ENCODE measurements around the gene TUBB.
"Not testable (repeated sequence)": the region's sequence is repeated elsewhere in the genome, so short reads cannot be mapped to it uniquely, and the experiment has no call there.

TUBB gene

DNA sequence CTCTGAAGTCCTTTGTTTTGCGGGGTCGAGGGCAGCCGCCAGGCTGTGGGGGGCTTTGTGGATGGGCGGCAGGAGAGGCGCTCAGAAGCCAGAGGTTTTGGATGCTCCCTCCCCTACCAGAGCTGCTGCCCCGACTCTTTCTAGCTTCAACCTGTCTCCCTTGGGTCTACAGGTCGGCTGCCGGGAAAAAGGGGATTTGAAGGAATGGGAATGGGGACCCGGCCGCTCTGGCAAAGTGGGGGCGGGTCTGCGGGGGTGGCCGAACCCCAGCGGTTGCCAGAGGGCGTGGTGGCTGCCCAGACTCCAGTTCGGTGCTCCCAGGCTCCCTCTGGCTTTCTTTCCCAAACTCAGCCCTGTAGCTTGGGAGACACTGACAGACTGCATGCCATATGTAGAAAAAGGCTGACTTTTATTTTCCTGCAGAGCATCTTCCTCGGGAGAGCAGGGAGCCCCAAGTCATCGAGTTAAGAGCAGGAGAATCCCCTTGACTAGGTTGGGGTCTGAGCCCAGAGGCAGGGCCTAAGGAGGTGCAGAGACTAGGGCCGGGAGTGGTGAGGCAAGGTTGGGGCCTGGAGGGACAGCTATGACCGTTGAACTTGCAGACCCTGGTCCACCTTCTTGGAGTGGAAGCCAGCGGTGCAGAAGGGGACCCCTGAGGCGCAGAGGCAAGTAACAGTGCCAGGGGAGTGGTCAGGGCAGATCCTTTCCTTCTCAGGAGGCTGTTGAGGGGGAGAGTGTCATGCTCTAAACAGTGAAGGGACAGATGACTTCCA is 32.3 kb upstream of the TUBB start:
- no peak for DNase-seq

DNA sequence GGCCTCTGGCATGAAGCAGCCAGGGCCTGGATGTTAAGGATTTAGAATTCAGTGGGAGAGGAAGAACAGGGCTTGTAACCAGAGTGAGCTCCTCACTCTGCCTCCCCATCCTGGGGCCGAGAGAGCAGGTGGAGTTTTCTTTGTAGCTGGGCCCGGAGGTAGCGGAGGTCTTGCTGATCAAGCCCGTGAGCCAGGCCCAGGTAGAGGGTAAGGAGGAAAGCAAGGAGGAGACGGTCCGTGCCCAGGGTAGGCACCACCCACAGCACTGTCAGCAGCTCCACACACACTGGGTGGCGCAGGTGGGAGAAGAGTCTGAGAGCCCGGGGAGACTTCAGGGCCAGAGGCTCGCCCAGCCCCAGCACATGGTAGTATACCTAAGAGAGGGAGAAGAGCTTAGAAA is 31.6 kb upstream of the TUBB start:
- no peak for DNase-seq

DNA sequence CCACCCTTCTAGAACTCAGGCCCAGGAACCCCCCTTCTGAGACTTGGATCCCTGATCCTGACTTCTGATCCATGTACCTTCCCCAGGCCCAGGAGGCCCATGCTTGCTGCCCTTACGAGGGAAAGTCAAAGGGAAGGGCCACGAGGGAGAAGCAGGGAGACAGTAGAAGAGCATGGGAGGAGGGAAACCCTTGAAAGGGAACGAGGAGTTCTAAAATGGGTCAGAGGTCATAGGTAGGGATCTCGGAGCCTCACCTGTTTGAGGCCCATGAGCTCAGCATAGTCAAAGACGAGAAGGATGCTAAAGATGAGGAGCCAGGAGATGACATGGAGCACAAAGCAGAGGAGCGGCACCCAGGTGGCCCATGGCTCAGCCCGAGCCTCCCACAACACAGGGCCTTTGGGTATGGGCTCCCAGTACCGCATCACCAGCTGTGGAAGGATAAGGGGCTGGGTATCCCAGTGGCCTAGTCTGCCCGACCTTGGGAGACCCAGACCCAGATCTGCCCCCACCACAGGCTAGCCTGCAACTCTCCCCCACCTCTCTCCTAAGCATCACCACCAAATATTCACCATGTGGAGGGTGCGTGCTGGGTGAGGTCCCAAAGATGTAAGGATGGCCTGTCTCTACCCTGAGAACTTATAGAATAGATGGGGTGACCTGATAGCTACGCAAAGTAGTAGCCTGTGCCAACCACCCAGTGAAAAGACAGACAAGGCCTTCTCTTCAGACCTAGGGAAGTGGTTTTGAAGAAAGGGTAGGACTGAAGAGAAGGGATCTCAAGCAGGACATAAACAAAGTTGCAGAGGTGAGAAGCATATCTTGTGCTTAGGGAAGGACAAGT is 30.9 kb upstream of the TUBB start:
- DNase-seq: no peak

DNA sequence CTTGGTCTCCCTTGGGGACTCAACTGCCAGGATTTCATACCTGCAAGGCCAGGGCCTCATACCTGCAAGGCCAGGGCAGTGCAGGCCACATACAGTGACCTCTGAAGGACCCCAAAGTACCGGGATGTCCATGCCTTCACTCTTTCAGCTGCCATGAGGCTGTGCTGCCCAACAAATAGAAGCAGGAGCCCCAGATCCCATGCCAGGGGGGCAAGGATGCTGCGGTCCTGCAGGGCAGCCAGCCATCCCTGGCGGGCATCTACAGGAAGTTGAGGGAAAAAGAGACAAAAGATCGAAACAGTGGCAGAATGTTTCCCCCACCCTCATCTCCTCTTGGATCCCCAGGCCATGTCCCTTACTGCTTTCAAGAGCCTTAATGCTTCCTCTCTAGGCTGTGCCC is 30.2 kb upstream of the TUBB start:
- no peak for DNase-seq

DNA sequence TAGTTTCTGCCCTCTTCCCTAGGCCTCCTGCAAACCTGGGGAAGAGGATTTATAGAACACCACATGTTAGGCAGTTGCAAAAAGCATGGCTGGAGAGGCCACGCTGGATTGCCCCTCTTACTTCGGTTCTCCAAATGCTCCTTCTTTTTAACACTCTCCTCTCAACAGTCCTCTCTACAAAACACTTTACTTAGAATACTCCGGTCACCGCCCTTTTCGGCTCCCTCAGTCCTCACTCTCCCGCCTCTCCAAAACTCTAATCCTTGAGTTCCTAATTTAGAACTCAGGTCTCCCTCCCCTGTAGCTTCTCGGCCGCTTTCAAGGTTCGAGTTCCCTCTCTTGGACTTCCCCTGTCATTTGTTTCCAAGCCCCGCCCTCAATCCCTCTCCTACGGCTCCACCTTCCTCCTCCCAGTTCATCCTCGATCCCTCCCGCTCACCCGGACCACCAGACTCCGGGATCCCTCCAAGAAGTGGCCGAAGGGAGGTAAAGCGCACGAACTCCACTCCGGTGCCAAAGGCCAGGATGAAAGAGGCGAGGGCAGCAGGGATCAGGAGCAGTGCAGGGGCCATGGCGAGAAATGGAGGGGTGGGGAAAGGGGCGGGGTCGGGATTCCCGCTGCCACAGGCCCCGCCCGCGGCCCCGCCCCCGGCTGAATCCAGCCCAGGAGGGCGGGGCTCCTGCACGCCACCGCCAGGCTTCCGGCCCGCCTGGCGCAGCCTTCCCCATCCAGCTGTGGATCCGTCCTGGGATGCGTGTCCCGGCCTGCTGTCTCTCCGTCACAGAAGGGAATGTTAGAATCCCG is 29.5 kb upstream of the TUBB start, which contains the start of gene NRM:
TSS of gene NRM (minus strand) at position 582 of the 805 bp plus-strand sequence. CDS start at position 572, 10 bp downstream.
- peak; percentile 51 to 76 (median 62) for DNase-seq

DNA sequence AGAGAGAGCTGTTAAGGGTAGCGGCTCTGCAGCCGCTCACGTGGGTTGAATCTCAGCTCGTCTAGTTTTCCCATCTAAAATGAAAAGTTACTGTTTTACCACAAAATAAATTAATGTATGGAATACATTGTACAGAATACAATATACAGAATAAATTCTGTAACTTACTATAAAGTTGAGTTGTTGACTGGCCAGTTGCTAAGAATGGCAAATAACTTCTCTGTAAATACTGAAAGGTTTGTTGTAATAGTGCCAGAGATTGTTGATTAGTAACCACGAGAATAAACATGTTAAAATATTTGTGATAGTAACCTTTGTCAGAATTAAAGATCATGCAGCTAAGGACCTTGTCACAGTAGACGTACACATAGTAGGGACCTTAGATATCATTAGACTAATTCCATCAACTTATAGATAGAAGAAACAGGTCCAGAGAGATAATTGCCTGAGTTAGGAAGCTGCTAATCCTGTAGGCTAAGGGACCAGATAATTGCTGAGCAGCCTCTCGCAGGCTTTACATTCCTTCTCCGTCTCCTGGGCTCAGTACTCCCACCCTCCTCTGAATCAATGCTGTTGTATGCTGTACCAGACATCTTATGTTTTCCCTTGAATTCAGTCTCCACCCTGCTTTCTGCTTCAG is 28.8 kb upstream of the TUBB start:
- no peak for DNase-seq

DNA sequence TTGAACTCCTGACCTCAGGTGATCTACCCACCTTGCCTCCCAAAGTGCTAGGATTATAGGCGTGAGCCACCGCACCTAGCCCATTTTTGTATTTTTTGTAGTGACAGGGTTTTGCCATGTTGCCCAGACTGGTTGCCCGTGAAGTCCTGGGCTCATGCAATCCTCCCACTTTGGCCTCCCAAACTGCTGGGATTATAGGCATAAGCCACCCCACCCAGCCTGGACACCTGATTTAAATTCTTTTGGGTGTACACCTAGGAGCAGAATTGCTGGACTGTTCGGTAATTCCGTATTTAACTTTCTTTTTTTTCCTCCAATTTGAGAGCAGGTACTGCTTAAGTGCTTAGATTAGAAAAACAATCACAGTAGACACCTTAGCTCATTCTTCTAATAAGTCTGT is 23.7 kb upstream of the TUBB start:
- DNase-seq: no peak

DNA sequence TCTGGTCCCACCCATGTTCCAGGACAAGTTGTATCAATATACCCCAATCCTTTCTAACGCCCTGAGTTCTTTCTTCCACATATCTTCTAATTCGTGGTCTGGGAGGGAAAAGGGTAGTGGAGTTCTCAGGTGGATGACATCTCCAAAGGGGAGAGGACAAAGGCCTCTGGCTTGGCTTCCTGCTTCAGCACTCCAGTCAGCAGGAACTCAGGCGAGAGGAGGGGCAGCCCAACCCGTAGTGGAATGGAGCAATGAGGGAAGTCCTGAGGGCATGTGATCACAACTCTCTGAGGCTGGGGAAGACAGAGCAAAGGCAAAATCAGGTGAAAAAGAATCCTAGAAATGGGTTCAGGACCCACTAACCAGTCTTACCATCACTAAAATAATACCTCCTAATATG is 19.8 kb upstream of the TUBB start:
- no peak for DNase-seq

DNA sequence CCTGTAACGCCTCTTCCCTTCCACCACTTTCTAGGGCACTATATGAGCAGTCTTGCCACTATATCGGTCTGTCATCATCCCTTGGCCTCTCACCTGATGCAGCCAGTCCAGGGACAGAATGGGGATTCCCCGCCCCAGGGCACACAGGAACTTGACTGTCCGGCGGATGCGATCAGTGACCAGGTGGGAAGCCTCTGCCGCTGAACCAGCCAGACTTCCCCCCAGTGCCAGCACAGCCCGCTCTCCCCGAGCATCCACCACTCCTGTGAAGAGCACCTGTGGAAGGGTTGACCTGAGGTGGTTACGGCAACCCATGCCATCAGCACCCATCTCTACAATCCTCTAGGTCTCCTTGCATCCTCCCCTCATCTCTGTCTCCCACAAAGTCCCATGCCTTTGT is 17.1 kb upstream of the TUBB start:
- DNase-seq: no peak

DNA sequence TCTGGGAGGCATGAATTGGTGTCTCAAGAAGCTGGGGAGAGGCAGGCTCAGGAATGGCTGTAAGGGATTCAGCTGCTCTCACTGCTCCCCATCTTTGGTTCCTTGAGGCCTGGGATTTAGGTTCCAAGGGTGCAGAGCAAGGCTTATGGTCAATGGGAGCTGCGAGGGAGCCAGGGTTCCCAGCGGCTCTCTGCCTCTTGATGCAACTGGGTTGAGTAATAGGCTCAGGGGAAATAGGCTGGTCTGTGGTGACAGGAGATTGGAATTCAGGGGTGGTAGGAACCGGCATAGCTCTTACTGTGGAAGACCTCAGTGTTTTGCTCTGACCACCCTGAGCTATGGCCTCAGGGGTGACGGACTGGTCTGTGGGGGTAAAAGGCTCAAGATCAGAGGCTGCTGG is 16.3 kb upstream of the TUBB start:
- no peak for DNase-seq

DNA sequence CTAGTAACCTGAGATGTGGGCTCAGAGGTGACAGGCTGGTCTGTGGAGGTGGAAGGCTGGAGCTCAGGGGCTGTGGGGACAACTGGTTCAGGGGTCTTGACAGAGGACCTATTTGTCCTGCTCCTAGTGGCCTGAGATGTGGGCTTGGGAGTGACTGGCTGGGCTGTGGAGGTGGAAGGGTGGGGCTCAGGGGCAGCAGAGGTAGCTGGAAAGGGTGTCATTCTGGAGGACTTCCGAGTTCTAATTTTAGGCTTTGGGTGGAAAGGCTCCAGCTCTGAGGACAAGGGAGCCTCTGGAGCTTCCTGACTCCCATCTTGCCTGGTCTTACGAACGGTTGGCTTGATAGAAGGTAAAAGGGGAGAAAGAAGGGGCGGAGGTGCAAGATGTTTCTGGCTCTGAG is 14.5 kb upstream of the TUBB start:
- no peak for DNase-seq

DNA sequence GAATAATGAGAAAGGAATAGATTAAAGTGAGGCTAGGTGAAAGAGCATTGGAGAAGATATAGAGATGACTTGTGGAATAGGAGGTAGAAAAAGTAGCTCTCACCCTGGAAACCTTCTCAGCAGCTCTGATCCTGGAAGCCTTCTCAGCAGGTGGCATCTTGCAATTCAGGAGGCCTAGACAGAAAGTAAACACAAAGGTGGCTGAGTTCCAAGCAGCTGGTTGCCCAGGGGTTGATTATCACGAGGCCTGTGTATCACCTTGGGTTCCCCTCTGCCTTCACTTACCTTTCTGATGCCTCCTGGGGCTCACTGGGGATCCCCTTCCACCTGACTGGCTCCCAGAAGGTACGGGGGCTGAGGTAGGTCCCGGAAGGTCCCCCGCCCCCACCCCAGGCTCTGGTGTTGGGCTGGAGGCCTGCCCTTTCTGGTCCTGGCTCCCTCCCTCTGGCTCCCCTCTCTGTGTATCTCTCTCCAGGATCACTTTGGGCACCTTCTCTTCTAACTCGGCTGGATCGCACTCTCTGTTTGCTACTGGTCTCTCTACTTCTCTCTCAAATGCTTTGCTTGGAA is 12.8 kb upstream of the TUBB start:
- no peak for DNase-seq

DNA sequence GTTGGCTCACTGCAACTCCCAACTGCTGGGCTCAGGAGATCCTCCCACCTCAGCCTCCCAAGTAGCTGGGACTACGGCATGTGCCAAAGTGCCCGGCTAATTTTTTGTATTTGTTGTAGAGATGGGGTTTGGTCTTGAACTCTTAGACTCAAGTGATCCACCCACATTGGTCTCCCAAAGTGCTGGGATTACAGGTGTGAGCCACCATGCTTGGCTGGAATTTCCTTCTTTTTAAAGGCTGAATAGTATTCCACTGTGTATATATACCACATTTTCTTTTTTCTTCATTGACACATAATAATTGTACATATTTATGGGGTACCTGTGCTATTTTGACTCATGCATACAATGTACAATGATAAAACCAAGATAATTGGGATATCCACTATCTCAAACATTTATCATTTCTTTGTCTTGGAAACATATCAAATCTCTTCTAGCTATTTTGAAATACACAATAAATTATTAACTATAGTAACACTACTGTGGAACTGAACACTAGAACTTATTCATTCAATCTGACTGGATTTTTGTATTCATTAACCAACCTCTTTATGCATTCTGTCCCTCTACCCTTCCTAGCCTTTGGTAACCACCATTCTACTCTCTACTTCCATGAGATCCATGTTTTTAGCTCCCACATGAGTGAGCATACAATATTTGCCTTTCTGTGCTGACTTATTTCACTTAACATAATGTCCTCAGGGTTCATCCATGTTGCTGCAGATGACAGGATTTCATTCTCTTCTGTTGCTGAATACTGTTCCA is 10.9 kb upstream of the TUBB start:
- DNase-seq: no peak

DNA sequence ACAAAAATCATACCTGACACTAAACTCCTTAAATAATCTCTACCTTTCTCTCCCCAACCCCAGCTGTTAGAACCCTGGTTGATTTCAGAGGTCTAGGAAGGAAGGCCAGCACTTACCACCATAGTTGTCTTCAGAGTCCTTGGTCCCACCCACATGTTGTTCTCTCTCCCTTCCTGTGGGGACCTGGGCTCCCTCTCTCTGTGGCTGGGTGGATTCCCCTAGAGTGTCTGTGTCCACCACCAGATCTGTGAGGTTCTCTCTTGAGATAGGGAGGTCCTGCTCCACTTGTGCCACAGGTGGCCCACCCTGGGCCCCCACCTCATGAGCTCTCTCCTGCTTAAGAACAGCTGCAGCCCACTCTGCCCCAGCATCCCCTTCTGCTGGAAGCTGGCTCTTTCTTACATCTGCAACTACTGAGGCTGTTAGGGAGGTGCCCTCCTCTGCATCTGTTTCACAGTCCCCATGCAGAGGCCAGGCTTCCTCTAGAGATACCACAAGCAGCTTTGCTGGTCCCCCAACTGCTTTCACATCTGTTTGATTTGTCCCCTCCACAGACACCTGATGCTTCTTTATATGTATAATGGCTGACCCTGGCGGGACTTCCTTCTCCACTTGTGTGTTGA is 8.3 kb upstream of the TUBB start:
- DNase-seq: peak in 1 of 5 experiments; percentile 61

DNA sequence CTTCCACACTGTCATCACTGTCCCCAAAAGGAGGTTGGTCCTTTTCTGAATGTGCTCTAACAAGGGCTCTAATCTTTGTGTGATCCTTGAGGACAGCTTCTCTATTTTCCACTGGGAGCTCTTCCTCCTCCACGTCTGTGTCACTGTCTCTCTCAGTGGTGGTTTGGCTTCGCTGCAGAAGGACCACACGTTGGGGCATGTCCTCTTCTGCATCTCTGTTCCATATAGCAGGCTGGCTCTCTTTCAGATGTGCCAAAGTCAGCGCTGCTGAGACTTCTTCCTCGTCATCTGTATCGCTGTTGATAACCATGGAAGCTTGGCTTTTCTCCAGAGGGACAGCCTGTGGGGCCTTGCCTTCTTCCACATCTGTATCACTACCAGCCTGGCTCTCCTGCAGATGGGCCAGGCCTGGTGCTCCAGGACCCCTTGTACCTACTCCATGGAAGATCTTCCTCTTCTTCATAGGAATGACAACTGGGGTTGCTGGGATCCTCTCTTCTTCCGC is 7.7 kb upstream of the TUBB start:
- no peak for DNase-seq

DNA sequence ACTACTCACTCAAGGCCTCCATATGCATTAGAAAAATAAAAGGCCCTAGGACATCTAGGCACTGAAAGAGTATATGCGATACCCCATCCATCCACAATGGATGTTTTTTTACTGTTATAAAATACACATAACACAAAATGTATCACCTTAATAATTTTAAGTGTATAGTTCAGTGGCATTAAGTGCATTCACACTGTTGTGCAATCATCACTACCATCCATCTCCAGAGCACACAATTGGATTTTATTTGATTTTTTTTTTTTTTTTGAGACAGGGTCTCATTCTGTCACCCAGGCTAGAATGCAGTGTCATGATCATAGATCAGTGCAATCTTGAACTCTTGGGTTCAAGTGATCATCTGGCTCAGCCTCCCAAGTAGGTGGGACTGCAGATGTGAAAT is 5.9 kb upstream of the TUBB start:
- DNase-seq: no peak

DNA sequence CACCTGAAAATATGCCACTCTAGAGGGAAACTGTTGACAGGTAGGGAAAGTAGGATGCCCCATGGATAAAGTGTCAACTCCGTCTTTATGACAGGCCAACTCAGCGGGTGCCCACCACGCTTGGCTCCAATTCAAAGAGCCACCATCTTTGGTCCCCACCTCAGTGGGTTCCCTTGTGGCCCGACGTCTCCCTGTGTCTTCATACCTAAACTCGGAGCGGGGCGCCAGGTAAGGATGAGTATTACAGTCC is 3.3 kb upstream of the TUBB start:
- DNase-seq: no peak

DNA sequence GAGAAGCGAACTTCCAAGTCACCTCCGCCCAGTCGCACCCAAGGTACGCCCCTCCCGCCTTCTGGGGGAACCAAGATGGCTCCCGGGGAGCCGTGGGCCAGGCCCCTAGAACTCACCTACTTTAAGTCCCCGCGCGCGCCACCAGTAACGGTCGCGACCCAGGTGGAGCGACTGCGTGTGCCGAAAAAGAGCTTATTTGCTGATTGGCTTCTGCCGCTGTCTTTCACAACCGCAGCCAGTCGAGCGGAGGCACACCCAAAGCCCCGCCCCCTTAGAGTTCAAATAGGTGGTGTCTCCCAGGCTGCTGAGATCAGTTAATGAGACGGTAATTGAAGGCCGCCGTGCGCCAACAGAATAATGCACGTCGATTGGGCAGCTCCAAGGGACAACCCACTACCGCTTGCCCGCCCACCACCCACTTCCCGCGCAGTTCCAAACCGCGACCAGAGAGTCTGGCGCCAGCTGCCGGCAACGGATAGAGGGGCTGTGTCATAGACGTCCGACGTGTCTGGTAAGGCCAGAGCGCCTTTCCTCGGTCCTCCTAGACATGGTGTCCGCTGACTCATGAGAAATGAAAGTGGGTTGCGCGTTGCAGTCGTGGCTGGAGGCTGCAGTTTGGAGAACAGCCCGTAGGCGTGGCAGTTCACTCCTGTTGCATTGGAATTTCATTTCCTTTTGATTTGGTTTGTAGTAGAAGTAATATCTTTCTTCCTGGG is 2.9 kb upstream of the TUBB start, which contains the start of gene MDC1:
TSS of gene MDC1 (minus strand) at position 153 of the 716 bp plus-strand sequence. CDS start 2,106 bp downstream, outside the sequence.
- DNase-seq: peak; percentile 90 to 100 (median 99)

DNA sequence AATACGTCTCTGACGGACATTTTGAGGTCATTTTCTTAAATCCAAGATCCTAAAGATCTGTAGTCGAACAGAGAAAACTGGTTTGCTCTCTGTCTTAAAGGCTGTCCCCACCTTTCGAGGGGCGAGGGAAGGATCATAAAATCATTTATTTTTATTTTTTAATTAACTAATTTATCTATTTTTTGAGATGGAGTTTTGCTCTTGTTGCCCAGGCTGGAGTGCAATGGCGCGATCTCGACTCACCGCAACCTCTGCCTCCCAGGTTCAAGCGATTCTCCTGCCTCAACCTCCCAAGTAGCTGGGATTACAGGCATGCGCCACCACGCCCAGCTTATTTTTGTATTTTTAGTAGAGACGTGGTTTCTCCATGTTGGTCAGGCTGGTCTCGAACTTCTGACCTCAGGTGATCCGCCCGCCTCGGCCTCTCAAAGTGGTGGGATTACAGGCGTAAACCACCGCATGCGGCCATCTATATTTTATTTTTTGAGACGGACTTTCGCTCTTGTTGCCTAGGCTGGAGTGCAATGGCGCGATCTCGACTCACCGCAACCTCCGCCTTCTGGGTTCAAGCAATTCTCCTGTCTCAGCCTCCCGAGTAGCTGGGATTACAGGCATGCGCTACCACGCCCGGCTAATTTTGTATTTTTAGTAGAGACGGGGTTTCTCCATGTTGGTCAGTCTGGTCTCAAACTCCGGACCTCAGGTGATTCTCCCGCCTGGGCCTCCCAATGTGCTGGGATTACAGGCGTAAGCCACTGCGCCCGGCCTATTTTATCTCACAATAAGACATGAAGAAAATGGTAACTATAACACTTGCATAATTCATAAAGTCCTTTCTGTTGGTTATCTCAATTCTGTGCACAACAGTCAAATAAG is 2.1 kb upstream of the TUBB start:
- not testable (repeated sequence) for DNase-seq

All from T-helper 2 cell (primary cell).